GM18499 (cell line): Measurements from ENCODE around the gene RAPGEF5.

ENCODE experiments used
- ATAC-seq: cut with Tn5 transposase; IDR thresholded peaks from one replicate; pipeline ENCODE4 v1.9.1; 2021; ENCODE audit warnings: moderate number of reproducible peaks; ENCODE audit not compliant: insufficient read depth, unreplicated experiment

RAPGEF5 gene

DNA sequence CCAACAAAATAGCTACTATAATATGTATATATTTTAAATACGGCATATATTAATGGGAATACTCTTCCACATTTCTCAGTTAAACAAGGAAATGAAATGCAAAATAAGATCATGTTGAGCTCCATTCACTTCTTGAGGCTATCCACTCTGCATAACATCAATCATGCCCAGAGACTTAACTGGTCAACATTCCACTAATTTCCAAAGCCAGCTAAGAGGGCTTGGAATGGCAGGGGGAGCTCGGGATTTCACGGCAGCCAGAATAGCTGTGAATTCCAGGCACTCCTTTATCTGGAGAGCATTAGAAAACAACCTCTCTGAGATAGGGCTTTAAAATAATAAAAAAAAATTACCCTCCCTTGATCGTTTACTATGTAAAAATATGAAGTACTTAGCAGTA lies 216.4 kb downstream of the RAPGEF5 start:
- no peak for ATAC-seq

DNA sequence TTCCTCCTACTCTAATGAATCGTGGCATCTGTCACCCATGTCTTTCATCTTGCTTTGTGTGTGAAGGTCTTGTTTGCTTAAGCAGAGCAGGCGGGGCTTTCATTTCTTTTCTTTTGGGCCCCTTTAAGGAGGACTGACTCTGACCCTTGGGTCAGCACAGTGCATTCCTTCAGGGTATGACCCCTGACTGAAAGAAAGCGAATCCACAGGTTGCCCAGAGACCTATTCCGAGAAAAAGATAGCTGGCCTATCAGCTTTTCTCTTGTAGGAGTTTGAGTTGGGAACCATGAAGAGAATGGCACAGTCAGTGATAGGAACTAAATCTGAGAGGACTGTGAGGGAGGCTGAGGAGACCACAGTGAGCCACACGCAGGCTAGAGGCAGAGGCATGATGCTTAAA lies 218.1 kb downstream of the RAPGEF5 start:
- ATAC-seq = no peak

DNA sequence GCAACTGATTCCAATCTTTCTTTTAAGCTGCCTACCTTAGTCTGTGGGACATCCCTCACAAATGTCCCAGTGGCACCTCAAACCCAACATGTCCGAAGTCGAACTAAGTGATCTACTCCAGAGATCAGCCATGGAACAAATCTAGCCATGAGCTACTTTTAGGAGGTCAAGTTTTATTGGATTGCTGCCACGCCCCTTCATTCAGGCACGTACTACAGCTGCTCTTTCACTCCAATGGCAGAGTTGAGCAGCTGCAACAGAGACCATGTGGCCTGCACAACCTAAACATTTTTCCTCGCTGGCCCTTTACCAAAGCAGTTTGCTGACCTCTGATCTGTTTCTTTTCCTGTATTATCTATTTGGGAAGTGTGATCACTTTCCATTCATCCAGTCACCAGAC lies 218.8 kb downstream of the RAPGEF5 start:
- ATAC-seq = no peak

DNA sequence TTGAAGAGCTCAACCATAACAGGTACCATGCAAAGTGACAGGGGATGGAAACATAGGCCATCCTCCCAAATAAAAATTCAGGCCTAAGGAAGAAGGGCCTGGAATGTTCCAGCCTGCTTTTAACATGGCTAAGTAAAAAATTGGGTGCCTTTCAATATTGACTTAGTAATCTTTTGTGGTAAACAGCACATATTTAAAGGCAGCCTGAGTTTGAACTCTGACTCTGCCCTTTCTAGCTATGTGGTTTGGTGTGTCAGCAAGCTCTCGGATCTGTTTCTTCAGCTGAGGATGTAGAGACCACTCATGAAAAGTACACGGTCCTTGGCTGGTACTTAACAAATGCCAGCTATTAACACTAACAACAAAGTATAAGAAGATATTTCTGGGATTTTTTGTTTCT lies 219.5 kb downstream of the RAPGEF5 start:
- no peak for ATAC-seq

DNA sequence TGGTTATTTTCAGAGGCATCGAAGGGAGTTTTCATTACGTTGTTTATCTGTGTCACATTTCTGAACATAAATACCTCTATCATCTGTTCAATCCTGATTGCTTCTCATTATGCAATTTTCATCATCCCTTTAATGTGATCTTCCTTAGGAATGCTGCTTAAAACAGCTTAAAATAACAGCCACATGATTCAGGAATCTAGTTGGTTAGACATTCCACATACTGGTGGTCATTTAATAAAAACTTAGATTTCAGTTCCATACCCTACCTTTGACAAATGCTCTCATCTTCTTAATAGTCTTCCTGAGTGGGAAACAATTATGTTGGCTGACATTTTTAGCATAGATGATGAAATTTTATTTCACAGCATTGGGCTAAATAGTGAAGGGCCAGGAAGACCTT lies 219.9 kb downstream of the RAPGEF5 start:
- ATAC-seq = no peak

DNA sequence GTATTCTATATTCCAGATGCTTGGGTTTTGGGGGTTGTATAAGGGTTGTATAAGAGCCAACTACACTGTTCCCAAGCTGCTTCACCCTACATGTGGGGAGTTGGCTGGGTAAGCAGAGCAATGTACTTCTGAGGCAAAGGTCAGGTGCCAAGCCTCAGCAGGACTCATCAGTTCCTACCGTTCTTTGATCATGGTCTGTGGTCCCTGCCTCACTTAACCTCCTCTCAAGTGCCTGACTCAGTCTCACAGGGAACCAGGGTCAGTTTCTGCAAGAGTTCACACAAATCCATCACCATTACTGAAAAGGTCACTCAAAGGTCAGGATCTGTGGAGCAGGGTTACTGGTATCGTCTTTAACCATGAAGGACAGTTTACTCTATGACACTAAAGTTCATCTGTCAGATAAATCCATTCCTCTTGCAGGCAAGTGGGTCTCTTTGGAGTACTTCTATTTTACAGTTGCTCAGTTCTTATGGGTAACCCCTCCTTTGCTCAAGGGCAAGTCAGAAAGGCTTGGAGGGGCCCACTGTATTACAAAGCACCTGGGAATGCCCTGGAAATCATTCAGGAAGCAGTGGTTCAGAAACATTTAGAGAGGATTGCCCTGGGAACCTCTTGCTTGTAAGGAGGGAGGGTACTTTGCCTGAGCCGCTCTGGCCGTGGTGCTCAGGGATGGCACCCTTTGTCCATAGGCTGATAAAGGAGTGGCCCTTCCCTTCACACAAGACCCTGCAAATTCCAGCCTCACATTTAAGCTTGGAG lies 227.0 kb downstream of the RAPGEF5 start:
- ATAC-seq = no peak

DNA sequence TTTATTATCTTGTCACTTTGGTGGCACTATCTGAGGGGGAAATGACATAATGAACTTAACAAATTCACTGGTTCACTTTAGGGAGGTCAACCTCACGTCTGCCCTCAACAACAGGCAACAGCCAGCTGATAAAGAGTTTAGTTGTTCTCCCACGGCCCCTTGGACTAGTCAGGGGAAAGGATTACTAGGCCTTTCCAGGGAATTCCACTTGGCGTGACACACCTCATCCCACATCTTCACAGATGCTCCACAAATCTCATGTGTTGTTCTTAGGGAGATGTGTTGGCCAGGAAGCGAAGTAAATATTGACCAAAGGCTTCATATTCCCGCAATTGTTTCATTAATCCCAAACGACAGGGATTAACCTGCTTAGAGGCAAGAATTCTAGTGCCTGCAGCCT lies 227.8 kb downstream of the RAPGEF5 start:
- no peak for ATAC-seq

DNA sequence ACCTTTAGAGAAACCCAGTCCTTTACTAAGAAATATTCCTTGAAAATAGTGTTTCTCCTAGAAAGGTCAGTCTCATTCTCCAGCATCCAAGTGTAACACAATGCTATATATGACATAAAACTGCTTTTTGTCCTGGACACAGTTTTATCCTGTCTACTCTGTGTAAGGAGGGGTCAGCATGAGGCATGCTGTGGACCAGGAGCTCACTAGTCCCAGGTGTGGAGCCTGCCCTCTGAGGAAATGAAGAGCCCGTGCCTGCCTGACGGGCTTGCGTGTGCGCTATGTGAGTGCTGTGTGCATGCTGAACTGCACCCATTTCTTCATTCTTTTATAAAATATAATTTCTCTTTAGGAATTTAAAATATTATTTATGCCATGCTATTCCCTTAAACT lies 228.4 kb downstream of the RAPGEF5 start:
- ATAC-seq = no peak

DNA sequence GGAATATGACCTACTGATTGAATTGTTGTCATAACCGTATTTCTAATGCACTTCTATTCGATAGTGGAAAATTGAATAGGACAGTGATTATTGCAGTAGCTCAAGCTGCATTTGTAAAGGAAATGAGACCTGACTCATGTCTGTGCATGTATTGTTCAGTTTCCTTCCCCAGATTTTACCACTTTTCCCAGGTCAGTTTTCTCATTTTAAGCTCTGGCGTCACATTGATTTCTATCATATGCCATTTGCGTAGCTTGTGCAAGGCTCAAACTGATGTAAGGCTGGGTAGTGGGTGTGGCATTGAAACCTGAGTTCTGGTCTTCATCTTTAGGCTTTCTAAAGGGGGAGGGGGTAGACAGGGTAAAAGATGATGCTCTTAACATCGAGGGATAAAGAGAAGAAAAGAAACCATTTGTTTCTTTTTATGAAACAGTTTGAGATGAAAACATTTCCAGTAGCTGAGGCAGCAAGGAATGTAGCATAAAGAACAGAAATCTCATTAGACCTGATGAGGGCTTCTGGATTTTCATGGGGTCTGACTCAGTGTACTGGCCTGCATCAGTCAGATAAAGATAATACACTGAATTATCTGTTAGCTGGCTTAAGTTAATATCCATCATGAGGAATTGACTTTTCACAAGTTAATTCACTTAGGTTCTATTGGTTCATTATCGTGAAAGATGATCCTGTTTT lies 229.0 kb downstream of the RAPGEF5 start:
- ATAC-seq = no peak

DNA sequence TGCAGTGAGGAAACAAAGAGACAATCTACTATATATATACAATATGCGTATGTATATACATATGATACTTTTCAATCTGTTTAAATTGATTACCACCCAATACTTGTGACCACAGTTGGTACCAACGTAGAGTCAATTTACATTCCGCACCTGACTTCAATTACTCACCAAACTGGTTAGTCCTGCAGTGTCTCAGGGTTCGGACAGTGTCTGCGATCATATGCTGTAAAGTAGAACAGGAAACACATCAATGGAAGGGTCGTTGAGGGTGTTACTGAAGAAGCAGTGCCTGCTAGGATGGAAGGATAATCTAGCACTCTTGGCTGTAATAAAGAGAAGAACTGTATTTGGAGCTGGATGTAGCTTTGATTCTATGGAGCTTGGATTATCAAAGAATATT lies 231.5 kb downstream of the RAPGEF5 start:
- no peak for ATAC-seq

DNA sequence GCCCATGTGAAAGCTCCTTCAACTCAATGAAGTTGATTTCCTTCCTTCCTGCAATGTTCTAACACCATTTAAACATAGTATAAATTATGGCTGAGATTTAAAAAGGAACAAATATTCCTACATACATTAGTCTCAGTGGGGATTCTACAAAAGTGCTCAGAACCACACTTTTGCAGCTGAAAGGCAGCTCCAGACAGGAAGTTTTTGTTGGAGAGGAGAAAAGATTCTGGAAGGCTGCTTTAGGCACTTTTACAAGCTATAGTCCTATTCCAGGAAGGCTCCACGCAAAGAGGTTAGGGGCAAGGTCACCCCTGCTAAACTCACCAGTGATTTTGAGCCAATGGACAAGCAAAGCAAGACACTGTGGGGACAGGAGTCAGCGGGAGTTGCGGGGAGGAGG lies 232.0 kb downstream of the RAPGEF5 start:
- ATAC-seq = no peak

DNA sequence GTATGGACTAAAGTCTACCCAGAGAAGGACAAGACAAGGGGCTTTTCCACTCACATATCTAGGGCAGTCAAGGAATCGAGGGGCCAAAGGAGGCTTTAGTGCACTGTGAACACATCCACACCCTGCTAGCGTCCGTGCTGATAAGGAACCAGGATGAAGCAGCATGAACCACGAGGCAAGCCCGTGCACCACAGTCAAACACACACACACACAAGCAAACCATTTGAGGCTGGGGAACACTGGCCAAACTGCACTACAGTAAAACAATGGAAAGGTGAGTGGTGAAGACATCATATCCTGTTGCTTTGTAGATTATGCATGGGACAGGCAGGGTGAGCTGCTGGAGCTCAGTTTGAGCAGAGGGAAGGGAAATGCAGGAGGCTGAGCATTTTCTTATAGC lies 233.8 kb downstream of the RAPGEF5 start:
- ATAC-seq = no peak

DNA sequence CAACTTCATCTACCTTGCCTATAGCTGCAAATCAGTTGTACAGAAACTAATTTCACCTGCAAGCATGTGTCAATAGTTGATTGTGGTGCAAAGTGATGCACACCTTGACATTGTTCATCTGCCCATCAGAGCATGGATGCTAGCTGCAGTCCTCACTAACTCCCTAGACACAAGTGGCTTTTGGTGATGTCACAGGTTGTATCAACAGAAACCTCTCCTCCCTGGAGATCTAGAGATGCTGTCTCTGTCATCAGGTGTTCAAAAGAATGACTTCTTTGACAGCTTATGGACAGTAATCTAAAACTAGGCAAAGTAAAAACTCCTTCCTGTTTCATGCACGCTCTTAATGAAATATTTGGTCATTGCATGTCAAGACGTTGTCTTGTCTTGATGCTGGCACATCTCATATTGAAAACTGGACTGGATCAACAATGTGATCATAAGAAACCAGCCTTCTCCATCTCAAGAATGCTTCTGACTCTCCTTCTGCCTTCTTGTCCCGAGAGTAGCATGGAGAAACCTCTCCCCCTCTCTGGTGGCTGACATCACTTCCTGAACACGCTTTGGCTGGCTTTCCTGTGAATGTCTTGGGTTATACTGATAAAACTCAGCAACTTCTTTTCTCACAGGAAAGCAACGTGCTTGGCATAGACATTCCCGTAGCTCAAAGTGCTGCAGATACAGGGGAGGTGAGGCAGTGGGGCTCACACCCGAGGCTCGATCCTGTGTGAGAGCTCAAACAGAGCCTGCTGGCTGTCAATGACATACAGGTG lies 235.1 kb downstream of the RAPGEF5 start:
- ATAC-seq = no peak

DNA sequence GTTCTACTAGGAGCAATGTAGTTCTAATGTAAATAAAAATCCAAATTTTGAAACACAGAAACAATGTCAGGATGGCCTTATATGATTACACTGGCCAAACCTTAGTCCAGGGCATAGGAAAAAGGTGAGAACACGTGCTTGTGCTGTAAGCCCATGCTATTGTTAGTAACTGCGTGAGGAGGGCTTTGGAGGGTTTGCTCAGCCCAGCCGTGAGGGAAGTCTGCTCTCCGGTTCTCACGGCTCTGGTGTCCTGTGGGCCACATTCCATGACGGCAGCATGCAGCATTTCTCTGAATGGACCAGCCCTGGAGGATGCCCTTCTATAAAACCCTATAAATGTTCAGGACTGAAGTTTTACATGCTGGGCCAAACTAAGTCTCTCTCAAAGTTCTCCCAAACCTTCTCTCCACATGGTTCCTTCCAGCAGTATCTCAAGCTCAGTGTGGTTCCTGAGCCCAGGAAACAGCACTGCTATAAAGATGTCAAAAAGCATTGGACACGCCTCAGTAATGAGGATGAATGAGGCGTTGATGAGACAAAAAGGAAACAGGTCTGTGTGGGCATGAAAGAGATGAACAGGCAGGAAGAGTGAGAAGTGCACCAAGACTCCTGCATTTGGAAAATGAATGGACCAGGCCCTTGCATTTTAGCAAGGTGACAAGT lies 236.4 kb downstream of the RAPGEF5 start:
- no peak for ATAC-seq

DNA sequence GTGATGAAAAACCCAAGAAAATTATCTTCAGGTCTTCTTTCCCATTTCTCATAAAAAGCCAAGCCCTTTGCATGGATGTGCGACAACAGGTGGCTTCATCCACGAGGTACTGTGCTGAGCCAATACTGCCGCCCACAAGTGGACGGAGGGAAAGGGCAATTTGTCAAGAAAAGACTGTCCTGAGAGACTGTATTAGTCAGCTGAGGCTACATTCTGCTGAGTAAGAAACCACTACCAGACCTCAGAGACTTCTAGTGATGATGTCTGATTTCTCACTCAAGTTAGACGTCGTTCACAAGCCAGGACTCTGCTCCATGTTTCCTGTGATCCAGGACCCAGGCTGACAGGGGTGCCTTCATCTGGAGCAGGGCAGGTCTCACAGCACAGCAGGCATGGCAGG lies 239.7 kb downstream of the RAPGEF5 start:
- no peak for ATAC-seq

DNA sequence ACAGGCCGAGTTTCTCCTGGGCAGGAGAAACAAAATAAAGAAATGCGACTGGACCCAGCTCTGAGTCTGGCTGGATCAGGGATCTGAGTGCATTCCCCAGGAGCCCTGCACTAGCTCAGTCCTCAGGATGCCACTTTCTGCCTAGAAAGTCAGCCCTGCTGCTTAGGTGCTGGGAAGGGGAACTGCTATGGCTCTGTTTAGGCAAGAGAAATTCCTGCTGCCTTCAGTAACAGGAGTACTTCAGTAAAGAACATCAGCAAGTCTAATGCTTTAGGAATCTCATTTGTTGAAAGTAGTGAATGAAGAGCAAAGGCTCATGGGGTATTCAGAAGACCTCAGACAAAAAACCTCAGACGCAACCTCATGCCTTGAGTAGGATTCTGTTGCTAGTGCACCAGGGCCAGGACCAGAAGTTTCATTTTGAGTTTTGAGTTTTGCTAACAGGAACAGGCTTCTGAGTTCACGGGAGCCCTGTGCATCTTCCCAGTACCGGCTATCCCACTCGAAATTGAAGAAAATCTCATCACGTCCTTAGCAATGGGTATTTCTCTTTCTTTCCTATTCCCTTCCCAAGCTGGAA lies 240.4 kb downstream of the RAPGEF5 start:
- ATAC-seq = no peak

DNA sequence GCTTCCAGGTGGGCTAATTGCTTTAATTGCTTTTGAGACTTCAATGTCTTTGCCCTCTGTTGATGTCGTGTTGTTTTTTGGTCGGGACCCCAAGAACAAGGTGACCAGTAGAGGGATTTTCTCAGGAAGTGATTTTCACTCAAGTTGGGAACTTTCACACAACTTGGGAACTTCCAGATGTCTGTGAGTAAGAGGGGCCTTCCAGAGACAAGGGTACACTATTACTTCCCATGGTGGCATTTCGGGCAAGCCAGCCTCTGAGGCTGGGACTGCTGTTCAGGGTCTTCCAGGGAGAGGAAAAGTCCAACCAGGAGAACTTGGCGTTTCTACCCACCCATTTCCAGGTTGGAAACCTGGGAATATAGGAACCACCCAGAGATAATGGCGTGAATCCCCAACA lies 241.3 kb downstream of the RAPGEF5 start:
- no peak for ATAC-seq

DNA sequence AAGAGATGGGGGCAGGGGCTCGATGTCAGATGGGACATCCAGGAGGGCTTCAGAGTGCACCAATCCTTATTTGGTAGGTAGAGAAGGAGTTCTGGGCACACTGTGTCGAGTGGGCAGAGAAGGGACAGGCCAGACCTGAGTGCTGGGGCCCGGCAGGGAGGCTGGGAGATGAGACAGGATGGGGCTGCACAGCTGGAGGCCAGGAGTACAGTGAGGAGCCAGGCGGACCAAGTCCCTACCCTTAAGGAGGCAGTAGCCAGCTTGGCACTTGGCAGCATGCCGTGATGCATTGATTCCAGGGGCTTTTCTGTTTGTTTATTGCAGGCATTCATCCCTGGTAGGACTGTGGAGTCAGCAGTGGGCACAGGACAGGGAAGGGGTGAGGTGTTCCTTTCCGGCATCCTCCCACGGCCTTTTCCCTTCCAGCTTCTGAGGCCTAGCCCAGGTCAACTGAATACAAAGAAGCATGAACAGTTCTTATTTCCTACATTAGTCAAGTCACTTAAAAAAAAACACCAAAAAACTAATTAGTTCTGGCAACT lies 242.4 kb downstream of the RAPGEF5 start:
- ATAC-seq = no peak

DNA sequence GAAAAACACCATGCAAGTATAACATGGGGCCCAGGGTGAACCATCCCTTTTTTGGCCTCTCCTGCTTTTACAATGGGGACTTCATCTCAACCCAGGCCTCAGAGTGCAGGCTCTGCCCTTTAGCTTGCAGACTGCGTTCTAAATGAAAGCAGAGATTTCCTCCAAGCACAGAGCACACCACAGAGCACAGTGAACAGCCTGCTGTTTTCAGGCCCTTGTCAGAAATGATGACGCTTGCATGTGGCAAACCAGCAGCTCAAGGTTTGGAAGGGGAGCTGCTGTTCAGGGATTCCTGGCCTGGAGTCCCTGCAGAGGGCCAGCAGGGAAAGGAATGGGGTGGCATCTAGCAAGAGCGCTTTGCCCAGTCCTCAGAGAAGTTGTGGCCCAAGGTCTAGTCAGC lies 243.9 kb downstream of the RAPGEF5 start:
- no peak for ATAC-seq

DNA sequence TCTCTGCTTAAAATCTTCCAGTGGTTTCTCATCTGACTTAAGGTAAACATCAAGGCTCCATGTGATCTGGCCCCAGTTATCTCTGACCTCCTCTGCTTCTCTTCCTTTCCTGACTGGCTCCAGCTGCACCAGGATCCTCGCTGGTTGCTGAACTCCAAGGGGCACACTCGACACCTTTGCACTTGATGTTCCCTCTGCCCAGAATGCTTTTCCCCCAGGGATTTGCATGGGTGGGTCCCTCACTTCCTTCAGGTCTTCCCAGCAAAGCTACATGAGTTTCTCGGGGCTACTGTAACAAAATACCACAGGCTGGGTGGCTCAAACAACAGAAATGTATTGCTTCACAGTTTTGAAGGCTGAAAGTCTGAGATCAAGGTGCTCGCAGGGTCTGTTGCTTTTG lies 245.3 kb downstream of the RAPGEF5 start:
- no peak for ATAC-seq
